Measurements from ENCODE around the gene CERS6.

Gene CERS6

DNA sequence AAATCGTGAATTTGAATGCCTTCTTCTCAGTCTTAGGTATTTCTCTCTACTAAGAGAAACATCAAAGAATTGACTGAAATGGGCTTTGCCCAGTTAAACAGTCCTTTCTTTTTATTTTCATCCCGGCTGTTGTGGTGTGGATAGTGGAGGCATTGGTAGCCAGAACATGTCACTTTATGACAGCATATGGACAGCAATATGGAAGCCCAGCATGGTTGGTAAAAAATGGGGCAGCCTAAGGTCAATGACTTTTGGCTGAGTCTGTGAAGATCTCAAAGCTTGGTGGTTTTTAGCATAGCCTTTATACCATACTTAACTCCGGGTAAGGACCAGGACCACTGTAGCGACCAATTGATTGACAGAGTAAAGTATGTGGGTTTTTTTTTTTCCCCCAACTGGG lies 3.2 kb downstream of the CERS6 start:
- H3K4me3 ChIP-seq (ENCODE audit: low read depth, low read length) = no peak overlapping the region
- DNase-seq (ENCODE audit: low read depth) = no peak
- TF ChIP-seq, protein P1, sequence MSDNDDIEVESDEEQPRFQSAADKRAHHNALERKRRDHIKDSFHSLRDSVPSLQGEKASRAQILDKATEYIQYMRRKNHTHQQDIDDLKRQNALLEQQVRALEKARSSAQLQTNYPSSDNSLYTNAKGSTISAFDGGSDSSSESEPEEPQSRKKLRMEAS (IDR thresholded peaks at IDR 0.05; ENCODE audit: low read depth, low read length) = no peak
- TF ChIP-seq POLR2A (IDR thresholded peaks at IDR 0.05; ENCODE audit: extremely low read depth, insufficient read length) = no peak
- TF ChIP-seq, protein P2, sequence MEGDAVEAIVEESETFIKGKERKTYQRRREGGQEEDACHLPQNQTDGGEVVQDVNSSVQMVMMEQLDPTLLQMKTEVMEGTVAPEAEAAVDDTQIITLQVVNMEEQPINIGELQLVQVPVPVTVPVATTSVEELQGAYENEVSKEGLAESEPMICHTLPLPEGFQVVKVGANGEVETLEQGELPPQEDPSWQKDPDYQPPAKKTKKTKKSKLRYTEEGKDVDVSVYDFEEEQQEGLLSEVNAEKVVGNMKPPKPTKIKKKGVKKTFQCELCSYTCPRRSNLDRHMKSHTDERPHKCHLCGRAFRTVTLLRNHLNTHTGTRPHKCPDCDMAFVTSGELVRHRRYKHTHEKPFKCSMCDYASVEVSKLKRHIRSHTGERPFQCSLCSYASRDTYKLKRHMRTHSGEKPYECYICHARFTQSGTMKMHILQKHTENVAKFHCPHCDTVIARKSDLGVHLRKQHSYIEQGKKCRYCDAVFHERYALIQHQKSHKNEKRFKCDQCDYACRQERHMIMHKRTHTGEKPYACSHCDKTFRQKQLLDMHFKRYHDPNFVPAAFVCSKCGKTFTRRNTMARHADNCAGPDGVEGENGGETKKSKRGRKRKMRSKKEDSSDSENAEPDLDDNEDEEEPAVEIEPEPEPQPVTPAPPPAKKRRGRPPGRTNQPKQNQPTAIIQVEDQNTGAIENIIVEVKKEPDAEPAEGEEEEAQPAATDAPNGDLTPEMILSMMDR (IDR thresholded peaks at IDR 0.05; ENCODE audit: low read depth, low read length) = no peak
- no peak for TF ChIP-seq MYC (IDR thresholded peaks at IDR 0.05; ENCODE audit: low read depth, low read length)

DNA sequence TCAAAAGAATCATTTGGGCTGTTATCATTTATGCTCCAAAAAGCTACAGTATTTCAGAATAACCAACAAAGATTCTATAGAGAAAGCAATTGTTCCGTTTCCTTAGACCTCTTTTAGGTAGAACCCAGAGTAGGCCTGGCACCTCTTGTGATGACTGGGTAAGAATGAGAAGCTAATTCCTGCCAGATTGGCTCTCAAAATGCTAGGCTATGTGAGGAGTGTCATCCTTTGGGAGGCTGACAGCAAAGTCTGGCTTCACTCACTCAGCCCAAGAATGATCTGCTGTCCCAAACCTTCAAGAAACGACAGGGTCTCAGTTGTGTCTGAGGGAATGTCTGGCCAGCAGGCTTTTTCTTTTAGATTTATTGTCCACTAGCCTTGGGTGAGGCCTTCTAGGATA lies 4.5 kb downstream of the CERS6 start:
- TF ChIP-seq, protein P2 (IDR thresholded peaks at IDR 0.05; ENCODE audit: low read depth, low read length) = no peak
- no peak for TF ChIP-seq POLR2A (IDR thresholded peaks at IDR 0.05; ENCODE audit: extremely low read depth, insufficient read length)
- no peak overlapping the region for H3K4me3 ChIP-seq (ENCODE audit: low read depth, low read length)
- no peak for DNase-seq (ENCODE audit: low read depth)

DNA sequence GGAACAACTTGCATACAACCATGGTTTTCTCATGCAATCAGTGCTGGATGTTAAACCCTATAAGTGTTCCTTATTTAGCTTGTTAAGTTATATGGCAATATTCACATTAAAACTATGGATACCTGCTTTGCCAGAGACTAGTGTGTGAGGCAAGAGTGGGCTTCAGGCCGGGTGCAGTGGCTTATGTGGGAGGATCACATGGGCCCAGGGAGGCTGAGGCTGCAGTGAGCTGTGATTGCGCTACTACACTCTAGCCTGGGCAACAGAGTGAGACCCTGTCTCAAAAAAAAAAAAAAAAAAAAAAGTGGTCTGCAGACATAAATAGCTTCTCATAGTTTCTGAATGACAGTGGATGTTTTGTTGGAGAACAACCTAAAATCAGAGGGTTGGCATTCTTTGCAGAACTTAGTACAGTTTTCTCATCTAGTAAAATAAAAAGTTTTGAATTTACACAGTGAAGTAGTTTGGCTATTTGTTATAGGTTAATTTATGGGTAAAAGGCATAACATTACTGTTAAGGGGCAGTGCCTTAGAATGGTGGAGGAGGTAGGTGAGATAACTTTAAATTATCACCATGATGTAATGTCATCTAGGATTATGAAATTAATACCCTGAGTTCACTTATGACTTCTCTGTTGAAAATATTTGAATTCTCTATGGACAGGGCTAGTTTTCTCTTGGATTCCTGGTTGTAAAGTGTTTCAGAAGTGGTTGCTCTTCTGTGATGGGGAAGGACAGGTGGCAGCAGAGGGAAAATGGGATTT lies 5.3 kb downstream of the CERS6 start:
- TF ChIP-seq, protein P2 (IDR thresholded peaks at IDR 0.05; ENCODE audit: low read depth, low read length) = no peak
- TF ChIP-seq, protein P1 (IDR thresholded peaks at IDR 0.05; ENCODE audit: low read depth, low read length) = no peak
- TF ChIP-seq POLR2A (IDR thresholded peaks at IDR 0.05; ENCODE audit: extremely low read depth, insufficient read length) (no peak), MYC (IDR thresholded peaks at IDR 0.05; ENCODE audit: low read depth, low read length) (no peak)
- no peak overlapping the region for H3K4me3 ChIP-seq (ENCODE audit: low read depth, low read length)
- DNase-seq (ENCODE audit: low read depth) = no peak

DNA sequence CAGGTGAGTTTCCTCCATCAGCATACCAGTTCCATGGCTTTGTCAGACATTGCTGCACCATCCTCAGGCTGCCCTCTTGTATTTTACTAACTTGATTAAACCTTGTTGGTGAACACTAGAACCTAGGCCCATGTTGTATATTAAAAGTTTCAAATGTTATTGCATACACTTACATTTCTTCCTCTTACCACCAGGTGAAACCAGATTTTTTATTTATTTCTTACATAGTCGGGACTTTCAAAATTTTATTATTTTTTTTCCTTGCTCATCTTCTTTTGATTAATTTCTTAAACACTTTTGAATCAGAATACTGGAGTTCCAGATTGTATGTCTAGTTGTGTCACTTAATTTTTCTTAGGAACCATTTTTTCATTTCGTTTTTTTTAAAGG lies 5.9 kb downstream of the CERS6 start:
- DNase-seq (ENCODE audit: low read depth) = no peak
- TF ChIP-seq, protein P1 (IDR thresholded peaks at IDR 0.05; ENCODE audit: low read depth, low read length) = no peak
- TF ChIP-seq POLR2A (IDR thresholded peaks at IDR 0.05; ENCODE audit: extremely low read depth, insufficient read length) (no peak), MYC (IDR thresholded peaks at IDR 0.05; ENCODE audit: low read depth, low read length) (no peak)
- TF ChIP-seq, protein P2 (IDR thresholded peaks at IDR 0.05; ENCODE audit: low read depth, low read length) = no peak
- no peak overlapping the region for H3K4me3 ChIP-seq (ENCODE audit: low read depth, low read length)

DNA sequence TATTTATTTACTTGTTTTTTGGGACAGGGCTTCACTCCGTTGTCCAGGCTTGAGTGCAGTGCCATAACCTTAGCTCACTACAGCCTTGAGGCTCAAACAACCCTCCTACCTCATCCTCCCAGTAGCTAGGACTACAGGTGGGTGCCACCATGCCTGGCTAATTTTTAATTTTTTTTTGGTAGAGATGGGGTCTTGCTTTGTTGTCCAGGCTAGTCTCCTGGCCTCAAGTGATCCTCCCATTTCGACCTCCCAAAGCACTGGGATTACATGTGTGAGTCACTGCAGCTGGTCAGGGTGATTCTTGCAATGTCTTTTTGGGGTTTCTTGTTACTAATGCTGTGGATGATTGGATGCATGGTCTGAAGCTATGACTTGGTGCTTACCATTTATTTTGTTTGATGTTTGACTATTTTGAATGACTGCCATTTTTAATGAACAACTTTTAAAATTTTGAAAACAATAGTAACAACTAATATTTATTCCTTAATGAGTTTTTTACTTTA lies 6.5 kb downstream of the CERS6 start:
- TF ChIP-seq POLR2A (IDR thresholded peaks at IDR 0.05; ENCODE audit: extremely low read depth, insufficient read length) (no peak), MYC (IDR thresholded peaks at IDR 0.05; ENCODE audit: low read depth, low read length) (no peak)
- TF ChIP-seq, protein P2 (IDR thresholded peaks at IDR 0.05; ENCODE audit: low read depth, low read length) = no peak
- TF ChIP-seq, protein P1 (IDR thresholded peaks at IDR 0.05; ENCODE audit: low read depth, low read length) = no peak
- DNase-seq (ENCODE audit: low read depth) = peak; percentile 26
- H3K4me3 ChIP-seq (ENCODE audit: low read depth, low read length) = no peak overlapping the region
